Ramos (cell line): ENCODE results near the gene PIP4K2A.

Experiments used
- in situ Hi-C: fragments of 300-500 bp; cut with MboI; formaldehyde crosslinking; loops from one replicate; pipeline ENCODE4 v1.14.3; 2022; ENCODE audit warnings: low sequenced_read_pairs; ENCODE audit not compliant: unreplicated experiment

The PIP4K2A gene

DNA sequence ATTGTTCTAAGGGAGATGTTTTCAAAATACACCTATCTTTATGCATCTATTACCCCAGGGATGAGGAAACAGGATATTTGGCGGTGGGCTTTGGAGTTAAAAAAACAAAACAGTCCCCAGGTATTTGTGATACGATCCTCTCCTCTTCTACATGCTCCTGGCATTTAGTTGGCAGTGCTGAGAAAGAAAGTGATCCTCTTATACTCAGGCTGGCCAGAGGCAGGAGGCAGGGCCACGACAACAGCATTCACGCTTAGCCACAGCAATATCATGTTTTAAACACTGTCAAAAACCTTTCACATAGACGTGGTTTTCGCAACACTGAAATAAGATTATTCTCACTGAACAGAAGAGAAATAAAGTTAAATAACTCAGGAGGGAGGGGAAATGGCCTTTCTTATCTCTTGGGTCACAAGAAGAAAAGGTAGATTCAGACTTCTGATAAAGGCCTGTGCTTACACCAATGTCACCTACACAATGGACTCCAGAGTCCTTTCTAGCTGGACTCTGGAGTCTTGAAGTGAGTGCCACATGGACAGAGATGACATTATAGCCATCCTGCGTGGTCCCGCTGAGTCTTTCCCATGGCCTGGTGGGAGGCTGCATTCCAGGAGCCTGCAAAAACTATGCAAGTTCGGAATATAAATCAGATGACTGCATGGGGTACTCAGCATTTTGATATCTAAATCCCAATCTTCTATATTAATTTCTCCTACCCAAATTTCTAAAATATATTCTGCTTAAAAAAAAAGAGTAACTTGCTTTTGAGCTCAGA is 88.7 kb downstream of the PIP4K2A start:
- in situ Hi-C loops, result no loop called here

DNA sequence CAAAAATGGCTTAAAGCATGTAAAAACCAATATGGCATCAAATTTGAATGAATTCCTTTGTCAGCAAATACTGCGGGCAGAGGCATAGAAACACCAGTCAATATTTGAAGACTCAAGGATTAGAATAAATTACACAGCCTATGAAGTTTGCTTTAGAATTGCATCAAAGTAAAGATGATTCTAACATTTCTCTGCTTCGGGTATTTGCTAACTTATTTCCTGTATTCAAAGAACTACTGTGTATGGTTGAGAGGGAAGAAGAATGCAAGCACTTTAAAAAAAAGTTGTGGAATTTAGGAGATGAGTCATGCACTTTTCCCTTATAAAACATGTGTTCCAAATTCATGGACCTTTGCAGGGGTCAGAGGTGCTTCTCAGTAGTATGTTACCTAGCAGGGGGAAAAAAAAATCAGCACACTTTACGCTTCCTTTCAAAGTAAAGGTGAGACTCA is 90.1 kb downstream of the PIP4K2A start:
- in situ Hi-C loops, result no loop called here

DNA sequence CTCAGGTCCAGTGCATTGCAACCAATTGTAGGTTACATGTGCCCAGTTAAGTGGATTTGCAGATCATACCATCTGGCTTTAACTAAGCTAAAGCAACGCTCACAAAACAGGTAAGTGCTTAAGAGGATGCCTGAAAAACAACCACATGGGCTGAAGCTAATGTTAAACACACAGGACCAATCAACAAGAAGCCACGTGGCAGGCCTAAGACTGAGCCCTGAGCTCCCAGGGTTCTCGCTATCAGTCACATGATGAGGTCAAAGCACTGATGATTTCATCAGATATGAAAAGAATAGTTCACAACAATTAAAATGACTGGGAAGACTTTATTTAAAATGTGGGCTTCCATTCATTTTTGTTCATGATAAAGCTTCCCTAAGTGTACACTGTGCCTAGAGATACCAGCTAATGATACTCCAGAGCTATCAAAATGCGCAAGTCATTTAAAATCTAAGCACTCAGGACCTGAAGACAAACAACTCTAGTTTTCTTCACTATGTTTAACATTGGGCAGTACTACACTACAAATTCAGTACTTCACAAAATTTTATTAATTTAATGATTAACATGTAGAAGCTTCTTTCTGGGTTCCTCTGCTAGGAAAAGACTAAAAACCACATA is 90.6 kb downstream of the PIP4K2A start:
- in situ Hi-C loops, result no loop called here

DNA sequence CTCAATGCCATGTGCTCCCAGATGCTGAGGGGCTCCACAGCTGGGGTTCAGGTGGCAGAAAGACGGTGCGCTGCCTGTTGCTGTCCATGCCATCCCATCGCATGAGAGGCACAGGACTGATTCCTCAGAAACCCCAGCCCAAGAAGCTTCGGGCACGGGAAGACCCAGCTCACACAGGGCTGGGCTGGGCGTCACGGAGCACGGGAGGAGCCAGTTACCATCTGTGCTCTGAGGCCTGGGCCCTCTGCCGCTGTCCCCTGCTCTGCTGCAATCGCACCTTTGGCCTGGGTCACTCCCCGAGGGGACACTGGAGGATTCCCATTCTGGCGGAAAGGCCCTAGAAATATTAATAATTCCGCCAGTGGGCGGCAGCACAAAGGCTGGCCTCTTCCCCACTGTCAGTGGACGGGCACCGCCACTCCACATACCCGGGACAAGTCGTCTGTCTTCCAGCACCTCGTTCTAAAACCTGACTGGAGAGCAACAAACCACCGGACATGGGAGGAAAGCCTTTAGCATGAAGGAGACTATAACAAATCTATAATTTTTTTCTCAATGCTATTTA is 92.1 kb downstream of the PIP4K2A start:
- in situ Hi-C loops, result no loop called here

DNA sequence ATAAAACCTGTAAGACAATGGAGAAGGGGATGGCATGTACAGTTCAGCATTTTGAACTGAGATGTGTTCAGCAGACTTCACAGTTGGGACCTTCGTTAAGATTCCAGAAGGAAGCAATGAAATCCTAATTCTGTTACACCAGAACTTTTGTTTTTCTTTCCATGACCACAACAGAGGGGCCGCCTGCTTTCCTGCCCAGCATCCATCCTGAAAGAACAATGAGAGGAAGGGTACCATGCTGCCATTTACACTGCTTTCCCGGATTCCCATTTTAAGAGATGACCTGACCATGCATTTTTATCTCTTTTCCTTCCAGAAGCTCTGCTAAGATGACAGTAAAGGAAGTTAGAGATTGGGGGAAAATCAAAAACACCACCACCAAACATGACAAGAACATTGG is 92.7 kb downstream of the PIP4K2A start:
- in situ Hi-C loops, result no loop called here

DNA sequence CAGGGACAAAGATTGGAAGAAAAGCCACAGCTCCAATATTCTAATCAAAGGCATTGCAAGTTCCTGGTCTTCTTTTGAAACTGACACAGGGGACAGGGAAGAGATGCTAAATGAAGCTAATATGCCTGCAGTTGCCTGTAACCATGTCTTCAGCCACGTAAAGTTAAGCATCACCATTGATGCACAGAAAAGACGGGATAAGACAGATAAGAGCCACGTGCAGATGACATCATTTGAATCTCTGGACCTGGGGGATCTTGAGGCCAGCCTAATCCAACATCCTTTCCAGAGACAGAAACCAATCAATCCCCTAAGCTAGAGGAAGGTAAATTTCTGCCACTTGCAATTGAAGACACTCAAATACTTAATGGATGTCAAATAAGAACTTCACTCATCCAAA is 93.4 kb downstream of the PIP4K2A start:
- in situ Hi-C loops, result no loop called here

DNA sequence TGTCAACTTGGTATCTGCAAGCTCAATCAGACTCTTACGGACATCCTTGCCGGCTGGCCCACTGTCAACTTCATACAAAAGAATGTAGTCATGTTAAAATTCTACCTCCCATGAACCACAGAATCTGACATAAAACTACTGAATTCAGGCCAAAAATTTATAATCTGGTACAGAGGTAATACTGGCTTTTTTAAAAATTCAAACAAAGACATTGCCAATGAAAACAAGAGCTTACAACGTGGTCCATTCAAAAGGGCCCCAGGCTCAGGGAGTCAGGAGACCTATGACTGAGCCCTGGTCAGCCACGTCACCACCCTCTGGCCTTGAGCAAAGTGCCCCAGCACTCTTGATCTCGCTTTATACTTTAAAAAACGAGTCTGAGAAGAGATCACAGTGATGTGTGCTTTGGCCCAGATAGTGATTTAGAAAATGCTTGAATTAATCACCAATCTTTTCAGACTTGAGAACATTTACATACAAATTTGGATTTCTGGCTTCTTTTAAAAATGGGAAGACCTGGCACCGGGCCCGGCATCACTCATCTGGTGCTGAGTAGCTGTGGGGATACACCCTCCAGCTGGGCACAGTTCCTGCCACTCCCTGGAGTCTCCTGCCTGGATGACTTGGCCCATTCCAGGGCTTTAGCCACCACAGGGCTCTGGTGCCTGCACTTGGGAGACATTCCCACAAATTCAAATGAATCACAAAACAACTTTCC is 94.1 kb downstream of the PIP4K2A start:
- in situ Hi-C loops, result no loop called here

DNA sequence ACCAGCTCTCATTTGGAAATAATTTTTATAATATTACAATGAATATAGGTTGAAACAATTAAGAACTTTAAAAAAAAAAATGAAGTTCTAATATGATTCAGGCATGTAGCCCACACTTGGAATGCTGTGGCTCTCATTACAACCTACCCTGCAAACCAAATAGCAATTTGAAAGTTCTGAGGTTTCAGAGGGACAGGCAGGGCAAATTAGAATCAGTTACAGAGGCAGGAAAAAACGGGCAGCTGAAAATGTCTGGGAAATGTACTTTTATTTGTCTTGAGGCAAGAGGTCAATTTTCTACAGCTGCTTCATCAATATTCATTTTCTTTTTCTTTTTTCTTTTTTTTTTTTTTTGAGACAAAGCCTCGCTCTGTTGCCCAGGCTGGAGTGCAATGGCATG is 95.3 kb downstream of the PIP4K2A start:
- in situ Hi-C loops, result no loop called here

DNA sequence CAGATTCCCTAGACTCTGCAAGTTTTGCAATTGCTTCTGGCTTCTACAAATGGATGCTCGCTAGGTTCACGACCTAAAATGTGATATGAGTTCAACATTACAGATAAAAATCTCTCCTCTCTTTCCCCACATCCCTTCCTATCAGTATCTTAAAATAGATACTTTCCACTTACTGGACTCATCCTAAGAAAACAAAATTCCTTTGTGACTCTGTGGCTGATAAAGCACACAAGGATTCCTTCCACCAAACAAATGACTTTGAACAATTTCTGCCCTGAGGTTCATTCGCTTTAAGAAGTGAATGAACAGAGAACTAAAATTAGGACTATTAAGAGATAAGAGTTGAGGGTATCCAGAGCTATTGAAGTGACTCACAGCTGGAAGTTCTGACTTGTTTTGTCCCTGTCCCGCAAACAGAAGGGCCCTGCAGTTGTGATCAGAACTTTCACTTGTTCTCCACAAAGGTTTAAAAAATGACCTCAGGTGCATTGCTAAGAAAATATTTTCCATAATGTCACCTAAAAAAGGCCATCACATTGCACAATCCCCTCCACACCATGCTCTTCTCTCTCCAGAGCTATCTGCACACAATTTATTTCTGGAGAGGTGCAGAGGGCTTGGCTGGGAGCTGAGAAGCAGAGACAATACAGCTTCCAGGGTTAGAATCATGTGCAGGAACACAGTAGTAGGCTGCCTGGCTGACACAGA is 96.1 kb downstream of the PIP4K2A start:
- in situ Hi-C loops, result no loop called here

DNA sequence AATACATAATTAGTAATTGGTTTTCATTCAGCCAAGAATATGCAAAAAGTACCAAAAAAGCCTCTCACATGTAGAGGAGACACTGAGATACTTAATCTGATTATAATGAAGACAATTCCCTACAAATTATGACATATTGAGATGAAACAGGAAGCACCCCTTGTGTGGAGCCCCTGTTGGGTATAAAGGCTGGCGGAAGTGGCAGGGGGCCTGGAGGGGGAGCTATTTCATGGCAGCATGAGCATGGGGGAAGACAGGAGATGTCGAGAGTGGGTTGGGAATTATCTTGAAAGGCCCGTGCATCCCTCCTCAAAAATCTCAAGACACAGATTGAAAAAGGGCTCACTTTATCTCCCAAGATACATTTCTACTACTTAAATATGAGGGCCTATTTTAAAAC is 96.9 kb downstream of the PIP4K2A start:
- in situ Hi-C loops, result no loop called here

DNA sequence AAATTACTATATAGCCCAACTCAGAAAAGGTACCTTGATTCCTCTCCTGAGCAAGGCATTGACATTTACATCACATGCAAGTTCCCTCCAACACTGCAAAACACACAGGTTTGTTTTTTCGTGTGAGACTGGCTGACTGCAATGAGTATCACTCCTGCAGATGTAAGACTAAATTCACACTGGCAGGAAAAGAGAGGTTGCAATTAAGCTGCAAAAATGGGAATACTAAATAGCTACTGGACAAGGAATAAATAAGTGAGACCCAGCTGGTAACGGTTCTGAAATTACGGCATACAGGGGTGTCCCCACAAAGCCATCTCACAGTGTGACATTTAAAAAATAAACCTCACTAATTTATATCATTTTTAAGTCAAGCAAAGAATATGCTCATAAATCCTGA is 97.3 kb downstream of the PIP4K2A start:
- in situ Hi-C loops, result no loop called here

DNA sequence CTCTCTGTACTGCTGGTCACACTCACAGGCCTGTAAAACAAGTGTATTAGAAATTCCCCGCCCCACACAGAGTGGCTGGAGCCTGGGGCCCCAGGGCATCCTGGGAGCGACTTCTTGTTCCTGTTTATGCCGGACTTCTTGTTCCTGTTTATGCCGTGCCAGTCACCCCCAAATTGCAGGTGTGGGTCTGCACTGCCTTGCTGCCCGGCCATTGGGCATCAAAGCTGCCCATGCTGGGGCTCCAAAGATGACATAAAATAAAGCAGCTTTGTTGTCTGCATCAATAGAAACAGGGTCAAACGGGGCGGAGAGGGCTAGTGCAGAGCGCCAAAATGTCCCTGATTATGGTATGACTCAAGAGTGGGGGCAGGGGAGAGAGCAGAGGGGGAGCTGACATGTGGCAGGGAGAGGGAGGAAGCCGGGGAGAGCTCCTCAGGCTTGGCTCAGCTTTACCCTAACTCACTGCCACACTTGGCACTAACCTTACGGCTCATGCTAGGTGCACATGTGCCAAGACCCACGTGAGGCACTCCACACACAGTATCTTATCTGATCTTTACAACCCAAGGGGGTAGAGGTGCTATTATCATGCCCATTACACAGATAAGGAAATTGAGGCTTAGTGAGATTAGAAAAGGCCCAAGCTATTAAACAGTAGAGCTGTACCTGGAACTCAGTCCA is 98.4 kb downstream of the PIP4K2A start:
- in situ Hi-C loops, result no loop called here

DNA sequence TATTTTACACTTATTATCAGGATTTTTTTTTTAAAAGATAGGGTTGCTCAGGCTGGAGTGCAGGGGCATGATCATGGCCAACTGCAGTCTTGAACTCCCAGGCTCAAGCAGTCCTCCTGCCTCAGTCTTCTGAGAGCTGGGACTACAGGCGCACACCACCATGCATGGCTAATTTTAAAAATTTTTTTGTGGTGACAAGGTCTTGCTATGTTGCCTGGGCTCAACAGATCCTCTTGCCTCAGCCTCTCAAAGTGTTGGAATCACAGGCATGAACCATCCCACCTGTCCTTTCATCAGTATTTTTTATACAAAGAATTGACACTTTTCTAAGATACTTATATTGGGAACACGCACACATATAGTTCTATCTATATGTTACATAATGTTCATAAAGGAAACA is 99.3 kb downstream of the PIP4K2A start:
- in situ Hi-C loops, result no loop called here

DNA sequence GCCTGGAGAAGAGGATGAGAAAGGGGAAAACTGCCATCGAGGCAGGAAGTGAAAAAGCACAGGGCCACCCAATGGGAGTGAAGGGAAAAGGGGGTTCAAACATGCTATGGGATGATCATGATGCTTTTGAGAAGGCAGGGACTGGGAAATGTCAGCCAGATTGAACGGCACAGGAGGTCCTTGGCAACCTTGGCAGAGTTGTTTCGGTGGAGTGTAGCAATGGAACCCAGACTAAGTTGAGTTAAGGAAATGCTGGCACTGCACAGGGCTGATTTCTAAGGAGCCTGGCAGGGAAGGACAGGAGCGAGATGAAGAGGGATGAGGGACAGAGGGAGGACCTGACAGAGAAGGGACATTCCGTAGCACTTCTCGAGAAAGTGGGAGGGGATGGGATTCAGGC is 101.4 kb downstream of the PIP4K2A start:
- in situ Hi-C loops, result no loop called here

DNA sequence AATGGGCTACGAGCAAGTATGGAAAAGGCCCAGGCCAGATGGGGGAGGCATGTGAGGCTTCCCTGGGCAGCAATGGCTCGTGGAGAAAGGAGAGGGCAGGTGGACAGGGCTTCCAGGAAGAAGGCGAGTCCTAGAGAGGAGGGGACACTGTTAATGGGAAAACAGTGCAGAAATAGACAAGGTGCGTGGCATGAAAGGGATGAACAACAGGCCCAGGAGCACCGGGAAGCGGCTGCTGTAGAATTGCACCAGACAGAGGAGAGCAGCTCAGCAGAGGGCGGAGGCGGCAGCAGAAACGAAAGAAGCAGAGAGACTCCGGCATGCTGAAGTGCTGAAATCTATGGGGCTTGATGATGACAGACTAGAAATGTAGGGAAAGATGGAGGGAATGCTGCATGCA is 102.1 kb downstream of the PIP4K2A start:
- in situ Hi-C loops, result no loop called here

DNA sequence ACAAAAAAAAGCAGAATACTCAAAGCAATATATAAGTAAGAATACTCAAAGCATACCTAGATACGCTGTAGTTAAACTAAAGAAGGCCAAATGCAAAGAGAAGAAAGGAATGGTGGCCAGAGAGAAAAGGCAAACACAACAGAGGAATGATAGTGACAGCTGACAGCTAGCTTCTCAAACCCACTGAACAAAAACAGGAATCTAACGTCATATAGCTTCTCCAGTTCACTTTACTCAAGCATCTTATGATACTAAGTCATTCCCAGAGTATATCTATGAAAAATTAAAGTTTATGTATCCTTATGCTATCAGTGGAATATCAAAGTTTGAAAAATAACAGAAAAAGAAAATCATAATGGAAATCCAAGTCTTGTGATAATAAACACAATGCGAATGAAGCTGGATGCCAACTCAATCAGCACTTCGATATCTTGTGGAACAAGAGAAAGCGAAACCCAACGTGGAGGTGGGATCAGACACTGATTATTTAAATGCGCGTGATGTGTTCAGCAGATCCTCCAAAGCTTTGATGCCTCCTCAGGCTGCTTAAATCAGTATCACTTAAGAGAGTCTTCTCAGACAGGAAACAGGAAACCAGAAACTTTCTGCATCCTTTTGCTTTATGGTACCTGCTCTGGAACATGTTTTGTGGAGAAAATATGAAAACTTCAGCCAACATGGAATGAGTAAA is 102.8 kb downstream of the PIP4K2A start:
- in situ Hi-C loops, result no loop called here

DNA sequence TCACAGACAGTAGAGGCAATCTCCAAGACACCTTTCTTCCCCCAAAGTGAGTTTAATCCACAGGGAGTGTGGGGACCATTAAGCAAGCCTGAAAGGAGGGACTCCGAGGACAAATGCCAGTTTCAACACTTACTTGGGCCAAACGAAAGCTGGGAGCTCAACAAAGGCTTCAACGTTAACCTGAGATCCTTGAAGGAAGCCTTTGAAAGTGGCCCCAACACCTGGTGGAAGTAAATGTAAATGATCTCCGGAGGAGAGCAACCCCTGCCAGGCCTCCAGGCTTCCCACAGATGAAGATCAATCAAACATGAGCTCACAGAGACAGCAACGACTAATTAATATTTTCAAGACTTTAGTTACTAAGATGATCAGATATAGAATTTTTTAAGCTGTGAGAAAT is 103.8 kb downstream of the PIP4K2A start:
- in situ Hi-C loops, result no loop called here

DNA sequence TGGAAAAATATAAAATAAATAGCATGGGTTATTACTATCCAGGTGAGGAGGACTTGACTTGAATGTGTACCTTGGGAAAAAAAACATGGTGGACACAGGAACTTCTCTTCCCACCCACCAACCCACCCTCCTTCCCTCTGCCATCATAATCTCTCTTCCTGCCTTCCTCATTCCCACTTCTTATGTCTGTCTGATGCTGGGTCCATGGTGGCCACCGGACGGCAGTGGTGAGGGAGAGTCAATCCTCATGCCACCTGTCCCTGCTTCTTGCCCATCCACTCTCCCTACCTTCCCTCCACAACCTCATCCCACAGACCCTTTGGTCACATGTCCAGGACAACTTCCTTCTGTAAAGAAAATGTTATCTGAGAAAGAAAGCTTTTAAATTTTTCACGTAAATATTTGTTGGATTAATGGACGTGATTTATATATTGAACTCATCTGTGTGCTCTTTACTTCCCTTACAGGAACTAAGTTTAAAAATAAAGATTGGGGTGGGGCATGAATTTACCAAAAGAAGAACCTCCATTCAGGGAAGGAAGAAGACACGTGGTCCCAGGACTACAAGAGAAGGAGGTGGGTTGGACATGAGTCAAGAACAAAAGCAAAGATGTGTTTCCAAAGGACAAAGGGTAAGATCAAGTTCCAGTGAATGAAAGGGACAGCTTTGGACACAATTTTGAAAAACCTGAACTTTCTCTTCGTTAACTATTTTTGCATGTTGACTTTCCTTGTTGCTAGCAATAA is 104.5 kb downstream of the PIP4K2A start:
- in situ Hi-C loops, result no loop called here

DNA sequence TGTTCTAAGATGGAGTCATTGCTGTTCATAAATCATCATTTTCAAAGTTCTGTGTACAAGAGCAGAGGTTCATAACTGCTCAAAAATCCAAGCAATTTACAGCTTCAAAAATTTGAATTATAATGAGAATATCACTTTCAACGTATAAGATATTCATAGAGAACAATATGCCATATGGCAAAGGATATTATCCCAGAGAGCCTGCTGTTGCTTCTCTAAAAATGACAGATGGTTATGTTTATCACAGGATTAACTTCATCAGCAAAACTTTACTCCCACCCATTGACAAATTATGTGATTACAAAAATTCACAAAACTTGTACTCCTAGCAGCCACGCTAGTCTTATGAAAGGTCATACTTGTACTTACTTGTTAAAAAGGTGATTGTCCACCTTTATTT is 105.1 kb downstream of the PIP4K2A start:
- in situ Hi-C loops, result no loop called here
